OCI-LY7 (cell line): ENCODE data around the gene TRIM56. TPM values are rescaled to one million over a fixed set of nuclear protein-coding genes. Genes with fewer than 3 reads are reported as not detected.

ENCODE experiments used
- BruUV-seq: library from RNA; stranded (reverse); fragments of 400-500 nt; replicated peaks from 2 replicates; lab custom pipeline; 2021; lab: Mats Ljungman, UMichigan
- CTCF ChIA-PET: fragments of 300-600 bp; sonication (Branson Sonifier 250); formaldehyde crosslinking; loops from one replicate; lab custom pipeline; 2022; ENCODE audit warnings: antibody characterized with exemption; ENCODE audit not compliant: unreplicated experiment; lab: Charles Lee
- POLR2A ChIA-PET: fragments of 300-600 bp; sonication (Branson Sonifier 250); formaldehyde crosslinking; loops from one replicate; lab custom pipeline; 2022; ENCODE audit warnings: antibody characterized with exemption; lab: Charles Lee
- DNase-seq: peaks from one replicate; pipeline ENCODE4 v3.0.0-alpha.2; 2015; ENCODE audit warnings: low spot score
- H2AFZ ChIP-seq: fragments of 200-600 bp; sonication (generic), shearing (Covaris generic); 2 replicates; pipeline ENCODE4 v1.6.1; 2014; ENCODE audit warnings: mild to moderate bottlenecking, antibody characterized with exemption, low read length, moderate library complexity
- H3K27ac ChIP-seq: fragments of 200-600 bp; sonication (generic); 2 replicates; pipeline ENCODE4 v1.5.1; 2014; ENCODE audit warnings: mixed run types, low read depth, mild to moderate bottlenecking, moderate library complexity, low read length, inconsistent platforms; ENCODE audit not compliant: poor library complexity, severe bottlenecking
- H3K36me3 ChIP-seq: fragments of 200-600 bp; sonication (generic); 2 replicates; pipeline ENCODE4 v1.6.1; 2014; ENCODE audit warnings: mild to moderate bottlenecking, antibody characterized with exemption, low read length, moderate library complexity, mixed read lengths; ENCODE audit not compliant: insufficient read depth
- H3K4me1 ChIP-seq: fragments of 200-600 bp; sonication (generic); 2 replicates; pipeline ENCODE4 v1.5.1; 2014; ENCODE audit warnings: mild to moderate bottlenecking, low read length; ENCODE audit not compliant: insufficient read depth, poor library complexity, severe bottlenecking
- H3K4me2 ChIP-seq: fragments of 200-600 bp; sonication (generic); 2 replicates; pipeline ENCODE4 v1.6.1; 2014; ENCODE audit warnings: mild to moderate bottlenecking, low read length
- H3K4me3 ChIP-seq: fragments of 200-600 bp; sonication (generic); 2 replicates; pipeline ENCODE4 v1.5.1; 2014; ENCODE audit warnings: mild to moderate bottlenecking, low read depth, low read length; ENCODE audit not compliant: poor library complexity, severe bottlenecking
- H3K79me2 ChIP-seq: fragments of 200-600 bp; sonication (generic); 2 replicates; pipeline ENCODE4 v1.6.1; 2016; ENCODE audit warnings: low read depth, mild to moderate bottlenecking, low read length, moderate library complexity, mixed read lengths; ENCODE audit not compliant: insufficient read depth
- H3K9me2 ChIP-seq: fragments of 200-600 bp; sonication (generic); 2 replicates; pipeline ENCODE4 v1.6.1; 2016; ENCODE audit warnings: mild to moderate bottlenecking, low read length, mixed read lengths; ENCODE audit not compliant: insufficient read depth
- H3K9me3 ChIP-seq: fragments of 200-600 bp; sonication (generic); 2 replicates; pipeline ENCODE4 v1.6.1; 2014; ENCODE audit warnings: mild to moderate bottlenecking, mixed run types, low read length, mixed read lengths
- H4K20me1 ChIP-seq: fragments of 200-600 bp; sonication (generic); 2 replicates; pipeline ENCODE4 v1.6.1; 2014; ENCODE audit warnings: mild to moderate bottlenecking, antibody characterized with exemption, low read length, moderate library complexity, mixed read lengths; ENCODE audit not compliant: insufficient read depth
- EZH2phosphoT487 ChIP-seq: fragments of 200-600 bp; sonication (generic); IDR thresholded peaks from 2 replicates; pipeline ENCODE4 v1.6.1; 2018; ENCODE audit warnings: low read depth, borderline replicate concordance, mild to moderate bottlenecking, mixed run types, antibody characterized with exemption, low read length, moderate library complexity, mixed read lengths
- intact Hi-C: fragments of 100-400 bp; cut with micrococcal nuclease; formaldehyde crosslinking; loops from one replicate; pipeline ENCODE4 v1.10.0; 2022; ENCODE audit not compliant: unreplicated experiment
- total RNA-seq, 2 experiments: library from RNA; depleted of rRNA in 1 of 2; stranded (reverse); fragments of >200 nt in 1 of 2; shearing (Covaris generic) in 1 of 2; gene quantifications; 2 replicates each; pipeline ENCODE4 v1.2.3, GENCODE V29; 2014 to 2022
- TF ChIP-seq, protein P1 (sequence below): fragments of 200-600 bp; sonication (generic); conservative IDR thresholded peaks from 2 replicates; pipeline ENCODE4 v1.5.1; 2014; ENCODE audit warnings: mild to moderate bottlenecking, antibody characterized with exemption, low read length, moderate library complexity, mixed read lengths

TRIM56 gene
- total RNA-seq, 2 experiments from 2014 or later: 15.6 to 47.3 TPM

DNA sequence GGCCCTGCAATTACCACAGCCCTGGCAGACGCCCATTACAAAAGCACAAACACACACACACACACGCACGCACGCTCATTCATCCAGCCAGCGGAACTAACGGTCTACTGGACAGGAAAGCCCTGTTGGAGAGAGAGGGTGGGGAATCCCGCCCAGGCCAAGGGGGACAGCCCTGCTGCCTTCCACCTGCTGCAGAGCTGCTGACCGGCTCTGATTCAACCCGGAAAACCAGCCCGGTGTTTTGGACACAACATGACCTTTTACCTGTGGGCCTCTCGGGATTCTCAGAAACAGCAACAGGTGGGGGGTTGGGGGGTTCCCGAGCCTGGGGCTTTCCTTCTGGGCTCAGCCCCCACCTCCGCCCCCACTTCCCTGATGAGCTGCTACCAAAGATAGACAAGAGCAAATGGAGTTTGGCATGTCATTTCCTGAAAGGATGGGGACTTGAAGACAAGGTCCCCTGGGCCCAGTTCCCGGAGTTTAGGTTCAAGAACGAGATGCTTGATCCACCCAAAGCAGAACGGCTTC is 23.1 kb downstream of the TRIM56 start:
- Histone ChIP-seq H3K36me3 (no peaks in the 10 kb centered on the region), H3K27ac (no peak overlapping the region), H3K79me2 (no peaks in the 10 kb centered on the region), H4K20me1 (no peaks in the 10 kb centered on the region), H2AFZ (no peak overlapping the region), H3K9me3 (no peaks in the 10 kb centered on the region), H3K9me2 (no peaks in the 10 kb centered on the region), H3K4me3 (no peak overlapping the region), H3K4me1 (no peaks in the 10 kb centered on the region), H3K4me2 (no peak overlapping the region)
- TF ChIP-seq, protein P1, sequence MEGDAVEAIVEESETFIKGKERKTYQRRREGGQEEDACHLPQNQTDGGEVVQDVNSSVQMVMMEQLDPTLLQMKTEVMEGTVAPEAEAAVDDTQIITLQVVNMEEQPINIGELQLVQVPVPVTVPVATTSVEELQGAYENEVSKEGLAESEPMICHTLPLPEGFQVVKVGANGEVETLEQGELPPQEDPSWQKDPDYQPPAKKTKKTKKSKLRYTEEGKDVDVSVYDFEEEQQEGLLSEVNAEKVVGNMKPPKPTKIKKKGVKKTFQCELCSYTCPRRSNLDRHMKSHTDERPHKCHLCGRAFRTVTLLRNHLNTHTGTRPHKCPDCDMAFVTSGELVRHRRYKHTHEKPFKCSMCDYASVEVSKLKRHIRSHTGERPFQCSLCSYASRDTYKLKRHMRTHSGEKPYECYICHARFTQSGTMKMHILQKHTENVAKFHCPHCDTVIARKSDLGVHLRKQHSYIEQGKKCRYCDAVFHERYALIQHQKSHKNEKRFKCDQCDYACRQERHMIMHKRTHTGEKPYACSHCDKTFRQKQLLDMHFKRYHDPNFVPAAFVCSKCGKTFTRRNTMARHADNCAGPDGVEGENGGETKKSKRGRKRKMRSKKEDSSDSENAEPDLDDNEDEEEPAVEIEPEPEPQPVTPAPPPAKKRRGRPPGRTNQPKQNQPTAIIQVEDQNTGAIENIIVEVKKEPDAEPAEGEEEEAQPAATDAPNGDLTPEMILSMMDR: no peak
- TF ChIP-seq EZH2phosphoT487: no peak
- no TSS peak for BruUV-seq
- intact Hi-C loops: no loop called here
- POLR2A ChIA-PET: no interaction called here
- CTCF ChIA-PET: no interaction called here
- DNase-seq: no peak

GRCh38 chr7:101108961-101109360 is 23.7 kb downstream of the TRIM56 start:
- no peak overlapping the region for H2AFZ ChIP-seq
- H3K79me2 ChIP-seq: no peaks in the 10 kb centered on the region
- H3K9me3 ChIP-seq: no peaks in the 10 kb centered on the region
- POLR2A ChIA-PET: interaction anchor here (0.6 kb wide), 1 partner anchor 694 kb away, joined by 4 read pairs; no protein-coding TSS in a partner anchor
- CTCF ChIA-PET: no interaction called here
- H3K27ac ChIP-seq: no peak overlapping the region
- no peak for TF ChIP-seq EZH2phosphoT487
- TF ChIP-seq, protein P1: no peak
- H3K4me3 ChIP-seq: no peak overlapping the region
- H4K20me1 ChIP-seq: no peaks in the 10 kb centered on the region
- no peaks in the 10 kb centered on the region for H3K36me3 ChIP-seq
- H3K4me2 ChIP-seq: no peak overlapping the region
- no peak for DNase-seq
- no peaks in the 10 kb centered on the region for H3K9me2 ChIP-seq
- intact Hi-C loops: no loop called here
- no peaks in the 10 kb centered on the region for H3K4me1 ChIP-seq
- no TSS peak for BruUV-seq

DNA sequence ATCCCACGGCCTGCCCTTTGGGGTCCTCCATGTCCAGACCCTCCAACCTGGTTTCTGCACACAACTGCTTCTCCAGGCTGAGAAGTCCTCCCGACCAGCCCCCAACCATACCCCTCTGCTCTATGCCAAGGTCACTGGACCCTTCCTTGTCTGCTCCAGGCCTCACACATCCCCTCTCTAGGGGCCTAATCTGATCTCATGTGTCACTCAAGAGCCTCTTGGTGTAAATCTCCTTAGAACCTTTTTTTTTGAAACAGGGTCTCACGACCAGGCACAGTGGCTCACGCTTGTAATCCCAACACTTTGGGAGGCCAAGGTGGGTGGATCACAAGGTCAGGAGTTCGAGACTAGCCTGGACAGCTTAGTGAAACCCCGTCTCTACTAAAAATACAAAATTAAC is 24.1 kb downstream of the TRIM56 start:
- H3K4me2 ChIP-seq: no peak overlapping the region
- H3K27ac ChIP-seq: no peak overlapping the region
- H2AFZ ChIP-seq: no peak overlapping the region
- H3K4me3 ChIP-seq: no peak overlapping the region
- no peaks in the 10 kb centered on the region for H4K20me1 ChIP-seq
- intact Hi-C loops: no loop called here
- H3K36me3 ChIP-seq: no peaks in the 10 kb centered on the region
- no TSS peak for BruUV-seq
- H3K4me1 ChIP-seq: no peaks in the 10 kb centered on the region
- H3K79me2 ChIP-seq: no peaks in the 10 kb centered on the region
- CTCF ChIA-PET: no interaction called here
- no peak for DNase-seq
- H3K9me2 ChIP-seq: no peaks in the 10 kb centered on the region
- H3K9me3 ChIP-seq: no peaks in the 10 kb centered on the region
- no peak for TF ChIP-seq EZH2phosphoT487
- TF ChIP-seq, protein P1: no peak
- POLR2A ChIA-PET: interaction anchor here (0.6 kb wide), 1 partner anchor 694 kb away, joined by 4 read pairs; no protein-coding TSS in a partner anchor
